Esophagus squamous epithelium (tissue), 5 donors: ENCODE measurements around the gene IFT20. TPM values are rescaled to one million over a fixed set of nuclear protein-coding genes. Genes with fewer than 3 reads are reported as not detected.
A peak's percentile ranks its signal among the peaks of the same experiment; 100 is the strongest.

Experiments used
- DNase-seq: peaks from one replicate; lab custom pipeline; 2025; lab: John Stamatoyannopoulos, UW
- H3K27ac ChIP-seq, 4 donors: fragments of 200-600 bp; sonication (generic); one replicate each; pipeline ENCODE4 v1.5.1; 2016 to 2019; ENCODE audit warnings: mild to moderate bottlenecking in 1 of 4
- H3K27me3 ChIP-seq, 4 donors: fragments of 200-600 bp; sonication (generic); 1 replicate in 3 of 4; 2 replicates in 1 of 4; pipeline versions ENCODE4 v1.5.1 to v1.6.0; 2017 to 2021; ENCODE audit warnings: antibody characterized with exemption in 1 of 4
- H3K36me3 ChIP-seq, 3 donors: fragments of 200-600 bp; sonication (generic); one replicate each; pipeline ENCODE4 v1.5.1; 2016 to 2019
- H3K4me1 ChIP-seq, 3 donors: fragments of 200-600 bp; sonication (generic); one replicate each; pipeline ENCODE4 v1.5.1; 2017 to 2019
- H3K4me3 ChIP-seq, 4 donors: fragments of 200-600 bp; sonication (generic); 1 replicate in 3 of 4; 2 replicates in 1 of 4; pipeline ENCODE4 v1.5.1; 2016 to 2019; ENCODE audit warnings: mild to moderate bottlenecking in 2 of 4, moderate library complexity in 1 of 4
- H3K9me3 ChIP-seq, 3 donors: fragments of 200-600 bp; sonication (generic); one replicate each; pipeline ENCODE4 v1.5.1; 2016 to 2019
- POLR2A ChIP-seq, 4 donors: fragments of 450-650 bp; IDR thresholded peaks; one replicate each; pipeline ENCODE4 v1.6.1; 2017; ENCODE audit warnings: antibody characterized with exemption in 4 of 4, mild to moderate bottlenecking in 4 of 4, moderate library complexity in 3 of 4
- WGBS, 2 donors: methylation state at CpG; one replicate each; pipeline ENCODE4 v1.1.5; 2018; 5-methylcytosine and 5-hydroxymethylcytosine counted together
- intact Hi-C: fragments of 100-400 bp; cut with DNase I; formaldehyde crosslinking; loops from one replicate; pipeline ENCODE4 v1.15.0; 2022
- total RNA-seq, 4 donors: library from RNA; depleted of rRNA; stranded (reverse); fragments of >200 nt; gene quantifications; one replicate each; pipeline ENCODE4 v1.1.0, GENCODE V29; 2016
- TF ChIP-seq, protein P1 (sequence below), 6 experiments: fragments of 450-650 bp in 4 of 6; fragments of 200-600 bp in 2 of 6; sonication (generic) in 2 of 6; IDR thresholded peaks; one replicate each; pipeline ENCODE4 v1.5.1; 2016 to 2019; ENCODE audit warnings: antibody characterized with exemption in 6 of 6, mild to moderate bottlenecking in 4 of 6, moderate library complexity in 4 of 6
- donor health status: DM: yes; HTN: yes; CAD: no.

The IFT20 gene
- total RNA-seq, 4 donors from 2014 or later = 8.5 to 31.5 (median 17.1) TPM

DNA sequence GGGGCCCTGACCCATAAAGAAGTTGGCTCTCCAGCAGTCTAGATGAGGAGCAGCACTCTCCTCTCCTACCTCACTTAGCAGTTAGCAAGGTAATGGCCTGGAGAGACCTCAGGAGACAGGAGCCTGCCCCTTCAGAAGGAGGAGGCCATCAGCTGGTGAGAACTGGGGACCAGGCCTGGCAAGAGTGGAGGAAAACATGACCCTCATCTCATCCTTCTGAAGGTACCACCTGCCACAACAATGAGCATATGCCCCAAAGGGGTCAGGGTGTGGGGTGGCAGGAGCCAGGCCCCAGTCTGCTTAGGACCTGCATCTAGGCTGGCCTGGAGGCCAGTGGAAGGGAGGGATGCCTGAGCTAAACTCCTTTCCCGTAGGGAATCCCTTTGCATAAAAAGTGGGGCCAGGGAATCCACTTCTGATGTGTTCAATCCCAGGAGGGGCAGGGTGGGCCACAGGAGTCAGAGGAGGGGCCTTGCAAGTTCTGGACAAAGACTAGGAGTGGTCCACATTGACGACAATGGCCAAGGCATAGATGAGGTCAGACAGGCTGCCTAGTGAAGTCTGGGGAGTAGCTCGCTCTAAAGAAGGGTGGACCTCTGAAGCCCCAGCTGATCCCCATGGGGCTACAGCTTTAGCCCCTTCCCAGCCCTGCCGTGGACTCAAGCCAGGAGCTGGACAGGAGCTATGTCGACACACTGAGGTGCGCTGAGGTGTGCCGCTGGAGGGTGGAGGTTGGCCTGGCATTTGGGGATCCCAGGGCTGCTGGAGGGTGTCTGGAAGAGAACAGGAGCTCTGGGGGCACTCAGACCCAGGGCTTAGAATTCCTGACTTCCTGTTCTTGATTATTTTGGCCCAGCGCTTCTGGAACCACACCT lies 28.7 kb upstream of the IFT20 start:
- no peak overlapping the region for H3K27ac ChIP-seq
- H3K4me1 ChIP-seq = no peaks in the 10 kb centered on the region
- intact Hi-C loops = no loop called here
- 78% methylated on average over 4 of the region's 8 CpGs; no CpG with 5 or more reads in 1 of the 2 donors for WGBS, 2 donors
- H3K9me3 ChIP-seq = no peaks in the 10 kb centered on the region
- TF ChIP-seq, protein P1, sequence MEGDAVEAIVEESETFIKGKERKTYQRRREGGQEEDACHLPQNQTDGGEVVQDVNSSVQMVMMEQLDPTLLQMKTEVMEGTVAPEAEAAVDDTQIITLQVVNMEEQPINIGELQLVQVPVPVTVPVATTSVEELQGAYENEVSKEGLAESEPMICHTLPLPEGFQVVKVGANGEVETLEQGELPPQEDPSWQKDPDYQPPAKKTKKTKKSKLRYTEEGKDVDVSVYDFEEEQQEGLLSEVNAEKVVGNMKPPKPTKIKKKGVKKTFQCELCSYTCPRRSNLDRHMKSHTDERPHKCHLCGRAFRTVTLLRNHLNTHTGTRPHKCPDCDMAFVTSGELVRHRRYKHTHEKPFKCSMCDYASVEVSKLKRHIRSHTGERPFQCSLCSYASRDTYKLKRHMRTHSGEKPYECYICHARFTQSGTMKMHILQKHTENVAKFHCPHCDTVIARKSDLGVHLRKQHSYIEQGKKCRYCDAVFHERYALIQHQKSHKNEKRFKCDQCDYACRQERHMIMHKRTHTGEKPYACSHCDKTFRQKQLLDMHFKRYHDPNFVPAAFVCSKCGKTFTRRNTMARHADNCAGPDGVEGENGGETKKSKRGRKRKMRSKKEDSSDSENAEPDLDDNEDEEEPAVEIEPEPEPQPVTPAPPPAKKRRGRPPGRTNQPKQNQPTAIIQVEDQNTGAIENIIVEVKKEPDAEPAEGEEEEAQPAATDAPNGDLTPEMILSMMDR (IDR thresholded peaks at IDR 0.05) = no peak
- no peak for TF ChIP-seq POLR2A (IDR thresholded peaks at IDR 0.05)
- H3K27me3 ChIP-seq = no peaks in the 10 kb centered on the region
- H3K4me3 ChIP-seq = no peak overlapping the region
- H3K36me3 ChIP-seq = peaks cover 20 to 65% (median 28%) of the 10 kb centered on the region in 3 donors
- DNase-seq = no peak

DNA sequence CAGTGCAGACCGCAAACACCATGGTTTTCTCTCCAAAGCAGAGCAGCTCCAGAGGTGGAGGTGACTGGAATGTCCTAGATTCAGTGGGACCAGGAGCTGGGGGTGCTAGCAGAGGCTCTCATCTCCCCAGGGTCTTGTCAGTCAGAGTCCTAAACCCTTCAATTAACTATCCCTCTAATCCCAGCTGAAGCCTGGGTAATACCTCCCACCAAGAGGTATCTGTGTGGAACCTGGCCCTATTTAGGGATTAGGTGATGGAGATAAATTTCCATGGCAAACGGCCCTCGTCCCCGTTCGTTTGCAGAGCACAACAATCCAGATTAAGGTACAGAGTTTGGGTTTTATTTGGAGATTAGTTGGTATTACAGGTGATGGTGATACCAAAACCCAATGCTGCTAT lies 27.9 kb upstream of the IFT20 start:
- TF ChIP-seq, protein P1 (IDR thresholded peaks at IDR 0.05) = no peak
- no peak for TF ChIP-seq POLR2A (IDR thresholded peaks at IDR 0.05)
- H3K36me3 ChIP-seq = peaks cover 20 to 68% (median 28%) of the 10 kb centered on the region in 3 donors
- WGBS, 2 donors = 87 to 90% methylated on average over 5 of the region's 5 CpGs
- no peak for DNase-seq
- no peak overlapping the region for H3K4me3 ChIP-seq
- peaks cover 4 to 8% (median 6%) of the 10 kb centered on the region in 3 donors for H3K4me1 ChIP-seq
- no peak overlapping the region for H3K27ac ChIP-seq
- intact Hi-C loops = no loop called here
- H3K27me3 ChIP-seq = no peaks in the 10 kb centered on the region
- no peaks in the 10 kb centered on the region for H3K9me3 ChIP-seq

DNA sequence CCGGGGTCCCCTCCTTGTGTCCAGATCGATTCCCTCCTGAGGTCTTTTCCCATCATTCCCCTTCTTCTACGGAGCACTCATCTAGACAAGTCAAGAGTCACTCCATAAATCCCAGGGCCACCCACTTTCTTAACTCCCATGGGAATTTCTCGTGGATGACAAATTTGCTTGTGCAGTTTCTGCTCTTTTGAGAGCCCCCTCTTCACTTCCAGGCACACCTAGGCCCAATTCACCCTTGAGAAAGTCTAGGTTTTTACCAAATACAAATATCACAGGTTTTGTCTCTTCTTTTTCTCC lies 22.6 kb upstream of the IFT20 start:
- H3K9me3 ChIP-seq = no peaks in the 10 kb centered on the region
- WGBS, 2 donors = 2 to 5% methylated on average over 4 of the region's 4 CpGs
- intact Hi-C loops = no loop called here

DNA sequence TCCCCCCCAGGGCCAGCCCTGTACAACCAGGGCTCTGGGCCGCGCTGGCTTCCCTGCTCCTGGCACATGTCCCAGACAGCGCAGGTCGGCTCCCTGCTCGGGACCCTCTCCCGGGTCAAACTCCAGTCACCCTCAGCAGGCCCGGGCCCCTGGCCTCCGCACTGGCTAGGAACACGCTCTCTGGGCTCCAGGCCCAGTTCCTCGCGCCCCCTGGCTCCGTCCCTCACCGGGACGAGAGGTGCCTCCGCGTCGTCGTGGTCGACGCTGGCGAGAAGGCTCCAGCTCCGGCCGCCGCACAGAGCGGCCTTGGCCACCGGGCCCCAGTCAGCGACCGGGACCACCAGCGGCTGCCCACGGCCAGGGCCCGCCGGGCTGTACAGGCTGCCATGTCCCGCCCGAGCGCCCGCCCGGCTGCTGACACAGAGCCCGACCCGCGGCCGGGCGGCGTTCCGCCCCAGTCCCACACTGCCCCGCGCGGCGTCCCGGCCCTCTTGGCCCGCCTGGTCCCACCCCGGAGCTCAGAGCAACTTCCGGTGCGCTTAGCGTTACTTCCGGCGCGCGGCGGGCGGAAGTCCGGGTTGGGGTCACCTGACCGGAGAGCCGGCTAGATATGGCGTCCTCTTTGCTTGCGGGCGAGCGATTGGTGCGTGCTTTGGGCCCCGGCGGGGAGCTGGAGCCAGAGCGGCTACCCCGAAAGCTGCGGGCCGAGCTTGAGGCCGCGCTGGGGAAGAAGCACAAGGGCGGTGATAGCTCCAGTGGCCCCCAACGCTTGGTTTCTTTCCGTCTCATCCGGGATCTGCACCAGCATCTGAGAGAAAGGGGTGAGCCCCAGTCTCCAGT lies 22.0 kb upstream of the IFT20 start, which contains the start of gene POLDIP2:
Gene POLDIP2 (minus strand): TSS at position 467 of the 840 bp plus-strand sequence. CDS start 79 bp downstream, at position 388.
- Histone ChIP-seq H3K27ac (peak within 1 kb of the TSS; percentile 94 to 97 (median 96)), H3K4me1 (peaks cover 10 to 34% (median 20%) of the 10 kb centered on the region in 3 donors), H3K9me3 (no peaks in the 10 kb centered on the region), H3K27me3 (no peaks in the 10 kb centered on the region), H3K36me3 (peaks cover 29 to 70% (median 36%) of the 10 kb centered on the region in 3 donors), H3K4me3 (peak within 1 kb of the TSS; percentile 80 to 100 (median 90))
- intact Hi-C loops = no loop called here
- DNase-seq = peak; percentile 75
- TF ChIP-seq, protein P1 (IDR thresholded peaks at IDR 0.05) = peak in 3 of 6 experiments; percentile 23 to 46 (median 25)
- TF ChIP-seq POLR2A (IDR thresholded peaks at IDR 0.05) = peak in 3 of 4 donors; percentile 95 to 96 (median 96)
- WGBS, 2 donors = 0% methylated on average over 3 of the region's 80 CpGs; no CpG with 5 or more reads in 1 of the 2 donors

More for the DNA sequence above, 22.6 kb upstream of the IFT20 start:
- DNase-seq = no peak
- Histone ChIP-seq H3K4me3 (peak overlapping the region; percentile 80 to 100 (median 90)), H3K27ac (peak overlapping the region; percentile 94 to 97 (median 96)), H3K4me1 (peaks cover 10 to 34% (median 20%) of the 10 kb centered on the region in 3 donors), H3K36me3 (peaks cover 23 to 70% (median 41%) of the 10 kb centered on the region in 3 donors), H3K27me3 (no peaks in the 10 kb centered on the region)
- TF ChIP-seq, protein P1 (IDR thresholded peaks at IDR 0.05) = no peak
- no peak for TF ChIP-seq POLR2A (IDR thresholded peaks at IDR 0.05)
